GM12891 (cell line): ENCODE results near the gene RALGPS1.
"Not testable (repeated sequence)": the region's sequence is repeated elsewhere in the genome, so short reads cannot be mapped to it uniquely, and the experiment has no call there.

Experiments
- DNase-seq: peaks from one replicate; pipeline ENCODE4 v3.0.0; 2011; ENCODE audit warnings: low spot score; ENCODE audit not compliant: insufficient read length
- FAIRE-seq: peaks from 2 replicates; lab custom pipeline; 2011; peaks lifted over from hg19 to GRCh38; lab: Jason Lieb, UNC
- PAX5 ChIP-seq: IDR thresholded peaks from 2 replicates; pipeline ENCODE4 v1.6.1; 2011; ENCODE audit warnings: low read length, moderate library complexity, mild to moderate bottlenecking; ENCODE audit not compliant: insufficient read depth, severe bottlenecking
- POLR2A ChIP-seq: IDR thresholded peaks from 2 replicates; pipeline ENCODE4 v1.6.1; 2011; ENCODE audit warnings: low read depth, low read length, control low read depth
- POLR2AphosphoS5 ChIP-seq: IDR thresholded peaks from 2 replicates; pipeline ENCODE4 v1.6.1; 2011; ENCODE audit warnings: low read depth, low read length, control low read depth
- POU2F2 ChIP-seq: IDR thresholded peaks from 2 replicates; pipeline ENCODE4 v1.6.1; 2011; ENCODE audit warnings: low read depth, mild to moderate bottlenecking, control low read depth, low read length, moderate library complexity
- SPI1 ChIP-seq: IDR thresholded peaks from 2 replicates; pipeline ENCODE4 v1.6.1; 2011; ENCODE audit warnings: low read depth, low read length, control low read depth
- TAF1 ChIP-seq: IDR thresholded peaks from 2 replicates; pipeline ENCODE4 v1.6.1; 2011; ENCODE audit warnings: low read depth, low read length, control low read depth

RALGPS1 gene

DNA sequence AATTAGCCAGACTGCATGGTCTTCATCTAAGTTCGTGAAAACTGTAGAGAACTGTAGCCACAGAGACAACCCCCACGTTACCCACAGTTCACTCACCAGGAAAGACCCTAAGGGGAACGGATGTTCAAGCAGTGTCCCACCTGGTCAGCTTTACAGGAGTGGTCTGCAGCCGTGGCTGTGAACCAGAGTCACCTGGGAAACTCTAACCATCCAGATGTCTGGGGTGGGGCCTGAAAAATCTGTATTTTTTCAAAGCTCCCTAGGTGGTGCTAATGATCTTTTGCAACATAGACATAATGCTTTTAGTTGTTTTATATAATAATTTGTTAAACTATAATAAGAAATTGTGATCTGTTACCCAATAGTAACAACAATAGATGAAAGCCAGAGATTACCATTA, 255.5 kb downstream of the RALGPS1 start:
- DNase-seq, result no peak
- no peak for TF ChIP-seq POLR2A
- no peak for FAIRE-seq

DNA sequence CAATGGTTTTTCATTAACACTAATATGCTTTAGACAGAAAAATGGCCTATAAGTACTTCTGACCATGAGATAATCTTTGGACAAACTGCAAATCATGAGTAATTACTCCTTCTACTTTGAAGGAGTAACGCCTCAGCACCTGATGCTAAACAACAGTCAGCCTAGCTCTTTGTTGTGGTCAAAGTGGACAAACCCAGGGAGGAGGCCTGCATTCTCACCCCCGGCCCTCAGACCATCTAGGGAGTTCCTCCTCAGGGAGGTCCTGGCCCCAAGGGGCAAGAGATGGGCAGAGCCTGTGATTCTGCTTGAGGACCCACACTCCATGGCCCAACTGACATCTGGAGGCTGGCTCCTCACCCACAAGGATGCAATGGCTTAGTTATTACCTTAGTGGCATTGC, 256.1 kb downstream of the RALGPS1 start:
- TF ChIP-seq SPI1, result no peak
- TF ChIP-seq POU2F2, result no peak
- no peak for TF ChIP-seq PAX5
- TF ChIP-seq POLR2AphosphoS5, result no peak
- TF ChIP-seq TAF1, result no peak
- TF ChIP-seq POLR2A, result no peak
- FAIRE-seq (peak; percentile 16), DNase-seq (no peak)

DNA sequence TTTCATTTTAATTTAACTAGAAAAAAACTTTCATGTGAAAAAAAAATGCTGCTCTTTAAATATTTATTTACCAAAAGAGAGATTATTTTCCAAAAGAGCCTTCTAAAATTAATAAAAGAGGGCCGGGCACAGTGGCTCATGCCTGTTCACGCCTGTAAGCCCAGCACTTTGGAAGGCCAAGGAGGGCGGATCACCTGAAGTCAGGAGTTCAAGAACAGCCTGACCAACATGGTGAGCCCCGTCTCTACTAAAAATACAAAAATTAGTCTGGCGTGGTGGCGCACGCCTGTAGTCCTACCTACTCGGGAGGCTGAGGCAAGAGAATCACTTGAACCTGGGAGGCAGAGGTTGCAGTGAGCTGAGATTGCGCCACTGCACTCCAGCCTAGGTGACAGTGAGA, 256.8 kb downstream of the RALGPS1 start:
- not testable (repeated sequence) for FAIRE-seq

DNA sequence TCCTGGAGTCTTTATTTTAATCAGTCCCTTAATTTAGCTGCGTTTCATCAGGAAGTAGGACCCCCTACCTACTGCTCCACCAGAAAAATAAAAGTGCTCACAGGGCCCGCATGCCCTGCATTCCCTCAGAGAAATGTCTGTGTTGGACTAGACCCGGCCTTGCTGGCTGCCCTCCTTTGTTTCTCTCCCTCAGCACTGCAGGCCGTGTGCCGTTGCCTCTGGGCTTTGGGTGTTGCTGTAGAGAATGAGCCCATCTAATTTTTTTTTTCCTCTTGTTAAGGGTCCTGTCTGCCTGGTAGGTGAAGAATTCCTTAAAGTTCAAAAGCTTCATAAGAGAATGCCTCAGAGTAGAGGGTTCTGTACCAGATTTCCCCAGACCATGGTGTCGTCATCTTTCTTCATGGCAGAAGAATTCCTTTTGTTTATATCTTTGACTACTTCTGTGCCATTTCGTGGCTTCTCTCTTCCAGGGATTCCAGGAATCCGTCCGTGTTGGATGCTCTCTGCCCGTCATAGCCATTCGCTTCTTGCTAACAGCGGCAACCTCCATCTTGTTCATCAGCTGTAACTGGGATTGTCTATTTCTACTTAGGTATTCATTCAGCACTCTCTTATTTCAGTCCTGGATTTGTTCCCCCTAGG, 257.6 kb downstream of the RALGPS1 start:
- FAIRE-seq, result no peak
- TF ChIP-seq PAX5, result no peak
- no peak for TF ChIP-seq TAF1
- TF ChIP-seq POLR2AphosphoS5, result no peak
- TF ChIP-seq POLR2A, result no peak
- TF ChIP-seq SPI1, result no peak
- TF ChIP-seq POU2F2, result no peak

More for the DNA sequence above, 256.8 kb downstream of the RALGPS1 start:
- not testable (repeated sequence) for DNase-seq

DNA sequence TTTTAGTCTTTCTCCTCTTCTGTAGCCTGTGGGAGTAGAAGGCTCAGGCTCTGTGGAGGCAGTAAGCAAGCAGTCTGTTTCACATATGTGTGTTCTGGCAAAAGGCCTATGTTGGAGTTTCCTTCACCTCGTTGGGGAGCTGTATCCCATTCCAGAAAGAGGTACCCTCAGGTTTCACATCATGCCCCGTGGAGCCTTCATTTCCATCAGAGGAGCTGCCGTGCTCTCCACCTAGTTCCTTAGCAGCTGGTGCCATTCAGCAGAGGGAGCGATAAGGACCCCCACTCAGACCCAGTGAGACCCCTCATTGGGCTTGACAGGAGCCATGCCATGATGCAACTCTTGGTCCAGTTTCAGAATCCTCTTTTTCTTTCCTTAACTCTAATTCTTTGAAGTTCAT, 258.5 kb downstream of the RALGPS1 start:
- no peak for FAIRE-seq
- TF ChIP-seq PAX5, result no peak
- no peak for TF ChIP-seq POLR2AphosphoS5
- TF ChIP-seq POU2F2, result no peak
- no peak for TF ChIP-seq POLR2A
- TF ChIP-seq TAF1, result no peak
- no peak for TF ChIP-seq SPI1
- DNase-seq, result no peak

More for the DNA sequence above, 257.6 kb downstream of the RALGPS1 start:
- DNase-seq, result no peak

DNA sequence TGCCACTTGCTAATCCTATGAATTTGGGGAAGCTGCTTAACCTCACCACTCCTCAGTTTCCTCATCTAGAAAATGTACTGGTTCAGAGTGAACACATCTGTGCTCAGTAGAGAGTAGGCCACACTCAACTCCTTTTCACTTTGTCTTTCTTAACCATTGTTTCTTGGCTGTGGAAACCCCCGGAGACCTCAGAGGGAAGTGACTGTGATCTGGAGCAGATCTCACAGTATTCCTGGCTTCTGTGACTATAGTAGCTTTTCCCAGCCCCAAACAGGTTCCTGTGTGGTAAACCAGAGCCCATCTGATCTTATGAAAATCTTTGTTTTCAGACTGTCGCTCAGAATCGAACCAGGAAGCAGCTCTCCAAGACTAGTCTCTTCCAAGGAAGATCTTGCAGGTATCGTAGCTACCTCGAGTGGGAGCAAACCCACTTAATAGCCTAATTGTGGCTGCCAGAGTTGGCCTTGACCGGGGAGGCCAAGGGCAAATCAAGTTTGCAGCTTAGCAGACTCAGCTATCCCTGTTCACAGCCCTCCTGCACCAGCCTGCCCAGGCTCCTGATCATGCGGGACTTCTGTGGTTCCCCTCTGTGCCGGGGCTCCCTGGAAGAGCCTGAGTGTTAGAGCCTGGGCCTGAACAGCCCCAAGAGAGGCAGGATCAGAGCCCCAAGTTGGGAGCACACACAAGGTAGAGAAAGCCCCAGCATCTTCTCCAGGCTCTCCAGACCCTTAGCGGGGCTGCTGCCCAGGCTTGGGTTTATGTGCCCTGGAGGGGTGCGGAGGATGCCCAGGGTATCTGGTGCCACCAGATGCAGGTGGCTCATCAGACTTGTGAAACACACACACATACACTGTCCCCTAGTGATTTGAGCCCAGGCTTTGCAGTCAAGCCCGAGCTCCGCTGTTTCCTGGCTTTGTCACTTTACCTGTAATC, 260.1 kb downstream of the RALGPS1 start:
- DNase-seq (no peak), FAIRE-seq (no peak)
- TF ChIP-seq POLR2A, result no peak
- no peak for TF ChIP-seq POU2F2
- no peak for TF ChIP-seq PAX5
- TF ChIP-seq POLR2AphosphoS5, result no peak
- TF ChIP-seq TAF1, result no peak
- TF ChIP-seq SPI1, result no peak

DNA sequence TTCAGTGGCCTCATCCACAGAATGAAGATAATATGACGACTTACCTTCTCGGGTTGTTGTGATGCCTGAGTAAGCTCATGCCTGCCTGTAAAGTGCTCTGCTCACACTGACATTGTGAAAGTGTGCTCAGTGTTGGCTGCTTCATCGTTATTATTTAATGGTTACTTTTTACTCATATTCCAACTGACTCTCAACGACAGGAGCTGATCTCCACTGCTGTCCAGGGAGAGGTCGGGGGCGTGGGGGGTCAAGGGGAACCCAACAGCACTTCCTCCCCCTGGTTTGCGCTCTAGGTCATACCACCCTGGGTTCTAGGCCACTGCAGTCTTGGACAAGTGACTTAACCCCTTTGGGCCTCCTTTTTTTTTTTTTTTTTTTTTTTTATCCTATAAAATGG, 260.7 kb downstream of the RALGPS1 start:
- DNase-seq (no peak), FAIRE-seq (no peak)
- no peak for TF ChIP-seq TAF1
- TF ChIP-seq PAX5, result no peak
- TF ChIP-seq POU2F2, result no peak
- TF ChIP-seq SPI1, result no peak
- no peak for TF ChIP-seq POLR2A
- TF ChIP-seq POLR2AphosphoS5, result no peak

DNA sequence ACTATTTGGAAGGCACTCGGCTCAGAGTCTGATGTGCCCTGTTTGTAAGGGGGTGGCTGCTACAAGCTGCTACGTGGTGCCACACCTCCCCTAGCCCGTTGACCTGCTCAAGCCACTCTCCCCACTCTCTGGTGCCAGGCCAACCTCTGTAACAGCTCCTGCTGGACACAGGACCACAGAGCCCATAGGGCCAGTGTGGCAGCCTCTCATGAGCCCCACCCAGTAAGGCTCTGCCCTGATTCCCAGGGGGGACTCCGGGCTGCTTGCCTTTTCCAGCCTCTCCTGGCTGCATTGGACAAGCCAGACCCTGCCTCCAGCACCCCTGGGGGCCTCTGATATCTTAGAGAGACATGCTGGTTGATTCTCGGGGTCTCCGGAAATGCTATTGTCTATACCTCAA, 261.2 kb downstream of the RALGPS1 start:
- no peak for TF ChIP-seq SPI1
- TF ChIP-seq POU2F2, result no peak
- FAIRE-seq (no peak), DNase-seq (no peak)

DNA sequence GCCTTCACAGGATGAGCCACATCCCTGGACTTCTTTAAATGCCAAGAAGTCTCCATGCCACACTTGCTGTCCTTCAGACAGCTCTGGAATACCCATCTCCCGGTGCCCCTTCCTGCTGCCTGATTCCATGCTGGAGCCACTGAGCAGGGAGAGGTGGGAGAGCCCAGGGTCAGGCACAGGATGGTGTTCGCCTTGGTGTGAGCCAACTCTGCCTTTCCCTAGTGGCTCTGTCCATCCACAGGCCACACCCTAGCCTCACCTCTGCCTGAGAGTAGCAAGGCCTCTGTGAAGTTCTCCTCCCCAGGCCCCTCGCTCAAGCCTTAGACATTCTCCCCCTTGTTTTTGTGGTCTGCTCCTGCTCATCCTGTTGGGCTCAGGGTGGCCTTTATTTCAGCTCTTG, 262.0 kb downstream of the RALGPS1 start:
- no peak for DNase-seq
- FAIRE-seq, result no peak
- no peak for TF ChIP-seq PAX5
- TF ChIP-seq POLR2AphosphoS5, result no peak
- TF ChIP-seq POU2F2, result no peak
- TF ChIP-seq SPI1, result no peak
- TF ChIP-seq POLR2A, result no peak
- no peak for TF ChIP-seq TAF1

DNA sequence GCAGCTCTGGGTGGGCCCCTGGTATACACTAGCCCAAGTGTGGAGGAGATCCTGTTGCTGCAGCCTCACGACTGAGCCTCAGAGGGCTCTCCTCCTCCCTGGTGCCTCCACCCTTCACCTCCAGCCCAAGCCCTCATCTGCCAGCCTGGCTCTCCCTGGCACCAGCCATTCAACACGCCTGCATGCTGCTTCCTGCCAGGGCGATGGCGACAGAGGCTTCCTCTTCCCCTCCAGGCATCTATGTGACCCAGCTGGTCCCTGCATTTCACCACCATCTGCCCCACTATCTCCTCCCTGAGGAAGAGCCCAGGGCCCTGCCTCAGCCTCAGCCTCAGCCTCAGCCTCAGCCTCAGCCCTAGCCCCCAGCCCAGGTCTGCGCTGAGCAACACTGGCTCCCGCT, 262.6 kb downstream of the RALGPS1 start:
- TF ChIP-seq POU2F2, result no peak
- DNase-seq (no peak), FAIRE-seq (no peak)

DNA sequence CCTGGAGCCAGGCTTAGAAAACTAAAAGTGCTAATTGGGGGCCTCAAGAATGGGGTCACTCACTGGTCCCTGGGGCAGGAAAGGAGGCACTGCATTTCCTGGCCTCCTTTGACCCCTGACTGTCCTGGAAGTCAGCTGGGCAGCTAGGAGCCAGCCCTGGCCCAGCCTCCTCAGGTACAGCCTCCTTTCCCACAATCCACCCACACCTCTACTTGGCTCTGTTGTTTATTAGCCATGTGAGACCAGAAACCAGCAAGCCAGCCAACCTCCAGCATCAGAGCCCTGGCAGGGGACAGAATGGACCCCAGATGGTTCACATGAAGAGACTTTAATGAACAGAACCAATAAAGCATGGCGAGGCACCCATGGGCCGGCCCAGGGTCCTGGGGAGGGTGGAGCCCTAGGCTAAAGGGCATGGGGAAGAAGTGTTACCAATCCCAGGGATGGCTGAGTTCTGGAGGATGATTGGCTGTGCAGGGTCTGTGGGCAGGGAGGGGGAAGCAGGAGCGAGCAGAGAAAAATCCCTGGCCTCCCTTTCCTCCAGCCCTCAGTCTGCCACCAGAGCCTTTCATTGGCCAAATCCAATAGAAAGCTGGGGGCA, 263.2 kb downstream of the RALGPS1 start:
- DNase-seq (no peak), FAIRE-seq (no peak)
- TF ChIP-seq SPI1 (no peak), TAF1 (no peak), POU2F2 (no peak), PAX5 (no peak), POLR2A (no peak), POLR2AphosphoS5 (no peak)
